Breast epithelium (tissue), 4 donors: ENCODE data around the gene SEMA3G. TPM values are rescaled to one million over a fixed set of nuclear protein-coding genes. Genes with fewer than 3 reads are reported as not detected.

Experiments used
- DNase-seq, 2 donors: peaks; one replicate each; pipeline ENCODE4 v3.0.0-alpha.2; 2019; ENCODE audit warnings: low spot score in 2 of 2
- H3K27ac ChIP-seq, 2 donors: fragments of 200-600 bp; sonication (generic) in 1 of 2; one replicate each; pipeline ENCODE4 v1.5.1; 2016 to 2019; ENCODE audit warnings: mild to moderate bottlenecking in 1 of 2
- H3K27me3 ChIP-seq, 2 donors: fragments of 200-600 bp; sonication (generic) in 1 of 2; one replicate each; pipeline versions ENCODE4 v1.5.1 to v1.6.0; 2017 to 2019; ENCODE audit warnings: control low read depth in 1 of 2, mild to moderate bottlenecking in 1 of 2
- H3K36me3 ChIP-seq: fragments of 200-600 bp; one replicate; pipeline ENCODE4 v1.5.1; 2019
- H3K4me1 ChIP-seq, 2 donors: fragments of 200-600 bp; sonication (generic); one replicate each; pipeline ENCODE4 v1.5.1; 2016 to 2019; ENCODE audit warnings: control low read depth in 1 of 2
- H3K4me3 ChIP-seq, 3 donors: fragments of 200-600 bp; sonication (generic); 1 replicate in 2 of 3; 2 replicates in 1 of 3; pipeline ENCODE4 v1.5.1; 2016 to 2019; ENCODE audit warnings: mild to moderate bottlenecking in 3 of 3, moderate library complexity in 2 of 3
- H3K9me3 ChIP-seq, 2 donors: fragments of 200-600 bp; sonication (generic) in 1 of 2; one replicate each; pipeline ENCODE4 v1.5.1; 2016 to 2019; ENCODE audit warnings: control low read depth in 1 of 2
- CTCF ChIP-seq, 3 donors: fragments of 450-650 bp; IDR thresholded peaks; one replicate each; pipeline ENCODE4 v1.5.1; 2016 to 2017; ENCODE audit warnings: antibody characterized with exemption in 3 of 3, mild to moderate bottlenecking in 3 of 3, moderate library complexity in 3 of 3
- POLR2A ChIP-seq: fragments of 450-650 bp; IDR thresholded peaks from one replicate; pipeline ENCODE4 v1.6.1; 2016; ENCODE audit warnings: antibody characterized with exemption, mild to moderate bottlenecking, moderate library complexity
- POLR2AphosphoS5 ChIP-seq, 3 donors: sonication (generic); formaldehyde crosslinking; IDR thresholded peaks; one replicate each; pipeline ENCODE4 v1.6.1; 2017; ENCODE audit warnings: antibody characterized with exemption in 3 of 3
- intact Hi-C: fragments of 100-400 bp; cut with DNase I; formaldehyde crosslinking; loops from one replicate; pipeline ENCODE4 v1.15.1; 2023; ENCODE audit warnings: low total_unique reads
- total RNA-seq, 3 donors: library from RNA; depleted of rRNA; stranded (reverse); fragments of >200 nt; gene quantifications; one replicate each; pipeline ENCODE4 v1.1.0, GENCODE V29; 2016

The SEMA3G gene
- total RNA-seq, 3 donors from 2014 or later = 12.3 to 255 (median 70.1) TPM

GRCh38 chr3:52396907-52397591 lies 47.9 kb downstream of the SEMA3G start:
- no peaks in the 10 kb centered on the region for H3K27me3 ChIP-seq
- no peaks in the 10 kb centered on the region for H3K9me3 ChIP-seq
- no peak overlapping the region for H3K27ac ChIP-seq
- no peak for DNase-seq
- intact Hi-C loops = no loop called here
- H3K36me3 ChIP-seq = peaks cover 7% of the 10 kb centered on the region
- H3K4me1 ChIP-seq = no peaks in the 10 kb centered on the region
- no peak overlapping the region for H3K4me3 ChIP-seq
- TF ChIP-seq CTCF (IDR thresholded peaks at IDR 0.05) (no peak), POLR2AphosphoS5 (IDR thresholded peaks at IDR 0.05) (no peak), POLR2A (no peak)

- Histone ChIP-seq H3K27me3 (no peaks in the 10 kb centered on the region), H3K36me3 (peaks cover 6% of the 10 kb centered on the region), H3K9me3 (no peaks in the 10 kb centered on the region), H3K4me3 (no peak overlapping the region), H3K27ac (no peak overlapping the region), H3K4me1 (no peaks in the 10 kb centered on the region)
- TF ChIP-seq POLR2AphosphoS5 (IDR thresholded peaks at IDR 0.05) (no peak), POLR2A (no peak)
- DNase-seq = no peak
- intact Hi-C loops = no loop called here
Measured at GRCh38 chr3:52396011-52396906, 48.6 kb downstream of the SEMA3G start.

- H3K27ac ChIP-seq = no peak overlapping the region
- DNase-seq = no peak
- intact Hi-C loops = no loop called here
- no peaks in the 10 kb centered on the region for H3K27me3 ChIP-seq
- H3K36me3 ChIP-seq = peaks cover 6% of the 10 kb centered on the region
- no peaks in the 10 kb centered on the region for H3K9me3 ChIP-seq
- TF ChIP-seq POLR2AphosphoS5 (IDR thresholded peaks at IDR 0.05) (no peak), POLR2A (no peak), CTCF (IDR thresholded peaks at IDR 0.05) (no peak)
- no peaks in the 10 kb centered on the region for H3K4me1 ChIP-seq
- H3K4me3 ChIP-seq = no peak overlapping the region
Measured at GRCh38 chr3:52395503-52395865, 49.4 kb downstream of the SEMA3G start.

- Histone ChIP-seq H3K4me3 (no peak overlapping the region), H3K36me3 (peaks cover 6% of the 10 kb centered on the region), H3K27me3 (no peaks in the 10 kb centered on the region), H3K4me1 (no peaks in the 10 kb centered on the region), H3K27ac (no peak overlapping the region), H3K9me3 (no peaks in the 10 kb centered on the region)
- DNase-seq = no peak
- intact Hi-C loops = no loop called here
- no peak for TF ChIP-seq POLR2AphosphoS5 (IDR thresholded peaks at IDR 0.05)
- no peak for TF ChIP-seq POLR2A
- no peak for TF ChIP-seq CTCF (IDR thresholded peaks at IDR 0.05)
Measured at GRCh38 chr3:52394751-52395502, 50.0 kb downstream of the SEMA3G start.

GRCh38 chr3:52393959-52394670 lies 50.8 kb downstream of the SEMA3G start:
- H3K27me3 ChIP-seq = no peaks in the 10 kb centered on the region
- H3K4me3 ChIP-seq = no peak overlapping the region
- DNase-seq = no peak
- TF ChIP-seq CTCF (IDR thresholded peaks at IDR 0.05) = no peak
- no peak for TF ChIP-seq POLR2AphosphoS5 (IDR thresholded peaks at IDR 0.05)
- no peak for TF ChIP-seq POLR2A
- no peak overlapping the region for H3K27ac ChIP-seq
- H3K9me3 ChIP-seq = no peaks in the 10 kb centered on the region
- no peaks in the 10 kb centered on the region for H3K4me1 ChIP-seq
- peaks cover 6% of the 10 kb centered on the region for H3K36me3 ChIP-seq
- intact Hi-C loops = no loop called here
